GM04504 (cell line): Measurements from ENCODE around the gene SCAF4.
A peak's percentile ranks its signal among the peaks of the same experiment; 100 is the strongest.

ENCODE experiments used
- DNase-seq: peaks from one replicate; pipeline ENCODE4 v3.0.0-alpha.2; 2012; ENCODE audit warnings: low read depth

Gene SCAF4

DNA sequence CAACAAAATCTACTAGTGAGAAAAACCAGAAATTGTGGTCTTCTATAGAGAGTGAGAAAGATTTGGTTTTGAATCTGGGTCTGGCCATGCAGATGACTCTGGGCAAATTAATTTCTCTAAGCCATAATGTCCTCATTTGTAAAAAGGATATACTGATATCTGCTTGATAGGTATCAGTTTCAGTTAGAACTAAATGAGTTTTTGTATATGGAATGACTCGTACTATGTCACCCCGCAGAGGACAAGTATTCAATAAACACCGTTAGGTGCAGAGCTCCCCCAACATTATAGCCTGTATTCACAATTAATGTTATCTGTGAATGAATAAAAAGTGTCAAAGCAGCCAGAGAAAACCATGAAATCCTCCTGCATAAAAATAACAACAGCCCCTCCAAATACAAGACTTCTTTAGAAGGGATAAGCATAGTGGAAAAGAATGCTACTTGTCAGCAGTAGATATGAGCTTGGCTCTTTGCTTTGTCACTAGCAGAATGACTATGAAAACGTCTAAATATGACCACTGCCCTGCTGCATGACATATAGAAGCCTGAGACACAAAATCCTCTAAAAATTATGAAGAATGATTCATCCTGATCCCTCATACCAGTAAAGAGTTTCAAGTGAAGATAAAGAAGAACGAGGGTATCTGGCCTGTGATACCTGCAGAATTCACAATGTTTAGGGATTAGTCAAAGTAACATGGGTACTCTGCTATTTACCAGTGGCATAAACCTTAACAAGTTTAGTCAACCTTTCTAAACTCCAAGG is 17.8 kb downstream of the SCAF4 start:
- no peak for DNase-seq

DNA sequence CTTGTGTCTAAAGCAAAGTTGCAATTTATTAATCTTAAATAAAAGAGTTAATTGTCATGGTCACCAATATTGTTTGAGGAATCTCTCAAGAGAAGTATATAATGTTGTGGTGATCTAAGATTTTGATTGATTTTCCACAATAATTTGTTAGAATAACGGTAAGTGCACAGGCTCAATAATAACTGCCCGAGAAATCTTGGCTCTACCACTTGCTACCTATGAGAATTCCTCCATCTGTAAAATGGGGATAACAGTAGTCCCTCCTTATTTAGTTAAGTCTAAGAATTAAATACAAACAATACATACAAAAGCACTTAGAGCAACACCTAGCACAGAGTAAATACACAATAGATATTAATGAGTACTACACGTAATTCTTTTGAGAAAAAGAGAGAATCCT is 18.8 kb downstream of the SCAF4 start:
- DNase-seq: no peak

- no peak for DNase-seq
Observed at GRCh38 chr21:31711745-31712285, 20.1 kb downstream of the SCAF4 start.

DNA sequence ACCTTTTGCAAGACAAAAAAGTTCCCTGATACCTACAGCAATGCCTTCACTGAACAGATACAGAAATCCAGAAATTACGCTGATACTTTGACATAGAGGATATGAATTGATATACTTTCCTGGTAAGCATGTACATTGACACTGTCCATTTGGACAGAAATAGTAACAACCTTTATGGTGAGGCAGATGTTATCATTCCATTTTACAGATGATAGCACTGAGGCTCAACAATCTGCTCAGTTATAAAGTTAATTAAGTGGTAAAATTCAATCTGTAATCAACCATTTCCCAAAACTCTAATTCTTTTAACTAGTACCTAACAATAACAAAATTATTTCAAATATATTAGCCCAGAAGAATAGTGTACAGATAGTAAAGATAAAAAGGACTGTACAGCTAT is 20.6 kb downstream of the SCAF4 start:
- DNase-seq: no peak

DNA sequence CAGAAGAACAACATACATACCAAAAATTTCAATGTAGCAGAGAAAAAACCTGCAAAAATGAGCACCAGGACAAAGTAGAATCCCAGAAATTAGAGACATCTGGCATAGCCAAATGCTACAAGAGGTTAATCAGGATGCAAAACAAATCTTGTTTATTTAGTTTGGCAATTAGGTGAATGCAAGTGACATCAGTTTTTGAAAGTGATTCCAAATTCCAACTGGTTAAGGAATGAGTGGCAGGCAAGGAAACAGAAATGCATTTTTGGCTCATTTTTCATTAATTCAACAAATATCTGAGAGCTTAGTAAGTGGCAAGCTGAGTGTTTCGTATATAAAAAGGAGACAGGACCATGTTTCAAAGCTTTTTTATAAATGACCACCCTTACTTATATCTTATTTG is 21.3 kb downstream of the SCAF4 start:
- DNase-seq: peak; percentile 47

DNA sequence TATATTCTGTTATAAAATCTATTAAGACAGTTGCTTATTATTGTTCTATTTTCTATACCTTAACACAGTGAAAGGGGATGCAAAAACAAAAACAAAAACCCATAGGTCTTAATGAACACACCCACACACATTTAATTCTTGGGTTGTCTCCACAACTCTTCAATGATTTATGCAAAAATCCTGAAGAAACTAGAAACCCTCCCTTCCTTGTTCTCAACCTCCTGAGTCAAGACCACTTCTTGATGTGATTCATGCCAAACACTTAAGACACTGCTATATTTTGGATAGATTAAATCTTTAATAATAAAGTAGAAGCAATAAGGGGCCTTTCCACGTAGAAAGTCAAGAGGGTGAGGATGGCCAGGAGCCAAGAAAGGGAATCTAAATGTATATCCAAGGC is 23.4 kb downstream of the SCAF4 start:
- DNase-seq: no peak

GRCh38 chr21:31707499-31707898 is 24.4 kb downstream of the SCAF4 start:
- no peak for DNase-seq

- DNase-seq: no peak
Observed at GRCh38 chr21:31706562-31706961, 25.4 kb downstream of the SCAF4 start.

GRCh38 chr21:31700040-31700439 is 31.9 kb downstream of the SCAF4 start:
- no peak for DNase-seq

DNA sequence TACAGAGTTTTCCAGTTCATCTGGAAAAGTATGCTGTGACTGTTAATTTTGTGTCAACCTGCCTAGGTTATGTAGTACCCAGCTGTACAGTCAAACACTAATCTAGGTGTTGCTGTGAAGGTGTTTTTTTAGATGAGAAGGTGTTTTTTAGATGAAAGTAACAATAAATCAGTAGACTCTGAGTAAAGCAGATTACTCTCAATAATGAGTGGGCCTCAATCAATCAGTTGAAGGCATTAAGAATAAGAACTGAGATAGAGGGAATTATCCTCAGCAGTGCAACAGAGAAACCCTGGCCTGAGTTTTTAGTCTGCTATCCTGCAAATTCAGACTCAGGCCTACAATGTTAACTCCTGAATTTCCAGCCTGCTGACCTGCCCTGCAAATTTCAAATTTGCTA is 33.5 kb downstream of the SCAF4 start:
- no peak for DNase-seq

DNA sequence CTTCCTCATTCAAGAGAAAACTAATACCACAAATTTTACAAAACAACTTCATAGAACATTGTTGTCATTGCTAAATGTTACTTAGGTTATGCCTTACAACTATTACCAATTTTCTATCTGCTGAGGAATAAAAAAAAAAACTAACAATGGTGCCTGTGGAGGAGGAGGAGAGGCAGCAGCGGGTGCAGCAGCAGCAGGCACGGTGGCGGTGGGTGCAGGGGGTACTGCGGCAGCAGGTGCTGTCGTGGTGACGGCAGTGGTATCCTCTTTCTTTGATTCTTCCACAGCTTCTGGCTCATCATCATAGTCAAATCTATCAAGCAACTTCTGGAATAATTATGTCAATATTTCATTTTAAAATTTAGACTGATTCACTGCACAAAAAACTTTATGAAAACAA is 35.5 kb downstream of the SCAF4 start:
- DNase-seq: no peak

GRCh38 chr21:31693222-31693621 is 38.7 kb downstream of the SCAF4 start:
- no peak for DNase-seq

DNA sequence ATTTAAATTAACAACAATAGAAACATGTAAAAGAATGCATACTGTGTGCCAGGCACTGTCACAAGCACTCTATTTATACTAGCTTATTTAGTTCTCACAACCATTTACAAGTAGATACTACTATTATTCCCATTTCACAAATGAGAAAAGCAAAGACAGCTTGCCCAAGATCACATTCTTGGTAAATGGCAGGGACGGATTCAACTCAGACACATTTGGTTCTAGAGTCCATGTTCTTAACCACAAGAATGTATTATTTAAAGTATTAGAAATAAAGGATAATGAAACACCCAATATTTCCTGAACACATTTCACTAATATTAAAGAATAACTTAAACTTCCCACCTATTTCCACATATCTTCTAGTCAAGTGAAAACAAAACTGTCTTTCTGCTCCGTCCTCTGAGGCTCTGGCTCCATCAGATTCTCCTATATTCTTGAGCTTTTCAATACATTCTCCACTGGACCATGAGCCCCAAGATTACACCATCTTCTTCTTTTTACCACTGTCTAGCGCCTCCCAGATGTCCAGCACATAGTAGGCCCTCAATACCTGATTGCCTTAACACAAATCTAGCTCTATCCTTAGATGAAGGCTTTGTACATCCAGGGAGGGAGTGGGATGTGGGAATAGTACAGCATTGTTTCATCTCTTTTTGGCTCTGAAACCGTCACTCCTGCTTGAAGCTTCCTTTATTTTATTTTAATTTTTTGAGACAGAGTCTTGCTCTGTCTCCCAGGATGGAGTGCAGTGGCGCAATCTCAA is 43.1 kb downstream of the SCAF4 start:
- DNase-seq: no peak

GRCh38 chr21:31687108-31687507 is 44.8 kb downstream of the SCAF4 start:
- no peak for DNase-seq

DNA sequence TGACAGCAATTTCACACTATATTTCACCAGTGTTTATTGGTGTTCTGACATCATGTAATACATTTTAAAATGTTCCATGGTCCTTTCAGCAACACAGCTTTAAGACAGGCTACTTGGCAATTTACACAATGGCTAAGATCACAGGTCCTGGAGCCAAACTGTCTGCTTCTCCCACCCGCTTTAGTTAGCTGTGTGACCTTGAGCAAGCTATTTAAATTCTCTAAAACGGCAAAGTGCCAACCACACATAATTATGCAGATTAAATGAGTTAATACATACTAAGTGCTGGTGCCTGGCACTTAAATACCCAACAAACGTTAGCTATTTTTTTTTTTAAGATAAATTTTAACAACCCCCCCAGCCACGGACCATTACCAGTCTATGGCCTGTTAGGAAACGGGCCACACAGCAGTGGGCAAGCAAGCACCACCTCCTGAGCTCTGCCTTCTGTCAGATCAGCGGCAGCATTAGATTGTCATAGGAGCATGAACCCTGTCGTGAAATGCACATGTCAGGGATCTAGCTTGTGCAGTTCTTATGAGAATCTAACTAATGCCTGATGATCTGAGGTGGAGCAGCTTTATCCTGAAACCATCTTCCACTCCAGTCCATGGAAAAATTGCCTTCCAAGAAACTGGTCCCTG is 45.5 kb downstream of the SCAF4 start:
- no peak for DNase-seq

- DNase-seq: no peak
Observed at GRCh38 chr21:31684918-31685317, 47.0 kb downstream of the SCAF4 start.

DNA sequence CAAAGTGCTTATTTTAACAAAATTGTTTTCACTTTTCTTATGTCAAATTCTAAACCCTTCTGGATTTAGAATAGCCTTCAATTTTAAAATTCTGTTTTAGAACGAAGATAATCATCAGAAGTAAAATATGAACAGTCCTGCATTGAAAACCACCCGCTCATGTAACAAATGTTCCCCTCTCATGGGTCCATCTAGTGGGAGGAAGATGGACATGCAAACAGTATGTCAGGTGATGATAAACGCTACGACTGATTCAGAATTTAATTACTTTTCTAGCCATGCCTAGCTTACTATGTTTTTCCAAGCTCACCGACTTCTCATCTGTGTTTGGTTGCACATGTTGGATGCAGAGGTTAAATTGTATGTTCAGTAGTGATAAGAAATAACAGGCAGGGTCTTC is 48.9 kb downstream of the SCAF4 start:
- no peak for DNase-seq

GRCh38 chr21:31682620-31683019 is 49.3 kb downstream of the SCAF4 start:
- no peak for DNase-seq

- DNase-seq: no peak
Observed at GRCh38 chr21:31678478-31678877, 53.4 kb downstream of the SCAF4 start.

DNA sequence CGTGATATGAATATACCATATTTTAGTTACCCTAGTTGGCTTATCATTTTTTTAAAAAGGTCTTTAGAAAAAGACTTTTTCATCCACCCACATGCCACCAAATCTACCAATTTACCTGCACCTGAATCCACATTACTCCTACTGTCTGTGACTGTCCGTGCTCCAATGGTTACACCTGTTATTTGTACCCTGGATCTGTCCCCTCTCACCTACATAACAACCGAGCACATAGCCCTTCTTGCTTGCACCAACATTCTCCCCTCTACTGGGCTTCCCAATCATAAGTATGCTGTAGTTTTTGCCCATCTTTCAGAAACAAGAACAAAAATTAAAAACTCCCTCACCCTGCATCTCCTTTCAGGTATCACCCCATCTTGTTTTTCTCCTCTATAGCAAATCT is 54.9 kb downstream of the SCAF4 start:
- no peak for DNase-seq

DNA sequence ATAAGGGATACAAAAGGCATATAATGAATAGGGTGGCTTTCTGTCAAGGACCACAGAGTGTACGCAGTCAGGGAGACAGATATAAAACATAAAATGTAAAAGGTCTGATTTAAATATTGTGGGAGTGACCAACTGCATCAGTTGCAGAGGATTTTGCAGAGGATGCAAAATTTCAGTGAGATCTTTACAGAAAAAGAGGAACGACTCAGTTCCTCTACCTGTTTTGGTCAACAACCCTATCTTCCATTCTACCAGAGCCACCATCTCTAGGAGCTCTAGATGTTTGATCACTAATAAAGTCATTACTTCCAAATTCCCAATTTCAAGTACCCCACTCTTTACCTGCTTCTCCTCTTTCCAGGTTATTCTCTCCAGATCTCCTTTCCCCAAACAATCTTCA is 56.0 kb downstream of the SCAF4 start:
- DNase-seq: no peak

DNA sequence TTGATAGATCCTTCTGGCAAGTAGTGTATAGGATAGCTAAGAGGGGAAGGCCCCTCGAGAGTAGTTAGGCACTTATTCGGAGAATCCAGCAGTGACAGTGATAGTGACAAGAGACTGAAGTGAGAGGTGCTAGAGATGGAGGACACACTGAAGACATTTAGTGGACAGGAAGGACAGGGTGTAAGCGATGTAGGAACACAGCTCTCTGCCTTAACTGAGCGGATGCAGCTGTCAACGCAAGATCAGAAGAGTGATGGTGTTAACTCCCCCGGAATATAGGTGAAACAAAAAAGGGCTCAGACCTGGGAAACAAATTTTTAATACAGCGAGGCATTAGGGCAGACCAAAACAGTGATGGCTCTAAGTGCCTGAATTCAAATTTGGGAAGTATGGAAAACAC is 56.6 kb downstream of the SCAF4 start:
- DNase-seq: no peak

GRCh38 chr21:31673321-31673912 is 58.5 kb downstream of the SCAF4 start:
- DNase-seq: no peak
